WTC11 (cell line): ENCODE results near the gene DCAF6. TPM values are rescaled to one million over a fixed set of nuclear protein-coding genes. Genes with fewer than 3 reads are reported as not detected.

Experiments used
- ATAC-seq: fragments of 200-7000 bp; cut with Tn5 transposase; 2 replicates; pipeline ENCODE4 v1.10.0; 2021; ENCODE audit warnings: mild to moderate bottlenecking, moderate library complexity
- CTCF ChIA-PET: fragments of 300-600 bp; sonication (Branson Sonifier 250); formaldehyde crosslinking; loops from one replicate; lab custom pipeline; 2021; ENCODE audit warnings: antibody characterized with exemption; lab: Charles Lee
- POLR2A ChIA-PET: fragments of 350-600 bp; sonication (Branson Sonifier 250); formaldehyde crosslinking; loops from one replicate; lab custom pipeline; 2021; ENCODE audit warnings: antibody characterized with exemption; lab: Charles Lee
- DNase-seq: peaks from one replicate; pipeline ENCODE4 v3.0.0; 2021; ENCODE audit warnings: low spot score
- H3K27ac Mint-ChIP-seq: 2 replicates; pipeline ENCODE4 v1.8.0; 2021; ENCODE audit warnings: mixed read lengths
- H3K27me3 Mint-ChIP-seq: 2 replicates; pipeline ENCODE4 v1.8.0; 2021; ENCODE audit warnings: low read depth, mild to moderate bottlenecking, moderate library complexity, mixed read lengths
- H3K36me3 Mint-ChIP-seq: 2 replicates; pipeline ENCODE4 v1.8.0; 2021; ENCODE audit warnings: mixed read lengths
- H3K4me1 Mint-ChIP-seq: 2 replicates; pipeline ENCODE4 v1.8.0; 2022; ENCODE audit warnings: mixed read lengths
- H3K4me3 Mint-ChIP-seq: 2 replicates; pipeline ENCODE4 v1.8.0; 2021; ENCODE audit warnings: mild to moderate bottlenecking, moderate library complexity, mixed read lengths
- H3K9me3 Mint-ChIP-seq: 2 replicates; pipeline ENCODE4 v1.8.0; 2021; ENCODE audit warnings: mixed read lengths
- CREM ChIP-seq: sonication (generic); formaldehyde crosslinking; IDR thresholded peaks from 2 replicates; pipeline ENCODE4 v1.8.1; 2022; ENCODE audit warnings: mild to moderate bottlenecking, missing genetic modification reagents, moderate library complexity
- ETV6 ChIP-seq: sonication (generic); formaldehyde crosslinking; IDR thresholded peaks from 2 replicates; pipeline ENCODE4 v1.8.1; 2022; ENCODE audit warnings: mild to moderate bottlenecking, missing genetic modification reagents
- FOXJ3 ChIP-seq: sonication (generic); formaldehyde crosslinking; IDR thresholded peaks from 2 replicates; pipeline ENCODE4 v1.9.0; 2021; ENCODE audit warnings: missing genetic modification reagents, mild to moderate bottlenecking, borderline replicate concordance
- GABPB1 ChIP-seq: sonication (generic); formaldehyde crosslinking; IDR thresholded peaks from 2 replicates; pipeline ENCODE4 v1.8.1; 2023; ENCODE audit warnings: mild to moderate bottlenecking, missing genetic modification reagents
- GRHL2 ChIP-seq: fragments of 250-450 bp; sonication (Bioruptor Pico); IDR thresholded peaks from 2 replicates; pipeline ENCODE4 v1.8.0; 2022; ENCODE audit warnings: mild to moderate bottlenecking, moderate library complexity; ENCODE audit not compliant: insufficient replicate concordance, severe bottlenecking
- GTF2I ChIP-seq: fragments of 250-450 bp; sonication (Bioruptor Pico); conservative IDR thresholded peaks from 2 replicates; pipeline ENCODE4 v1.4.0; 2021; ENCODE audit warnings: mild to moderate bottlenecking
- HMGA2 ChIP-seq: fragments of 250-450 bp; sonication (Bioruptor Pico); IDR thresholded peaks from 2 replicates; pipeline ENCODE4 v1.4.0; 2021; ENCODE audit warnings: mild to moderate bottlenecking, moderate library complexity
- KAT7 ChIP-seq: sonication (generic); formaldehyde crosslinking; IDR thresholded peaks from 2 replicates; pipeline ENCODE4 v1.8.1; 2023; ENCODE audit warnings: missing genetic modification reagents, mild to moderate bottlenecking, borderline replicate concordance
- NFE2L1 ChIP-seq: sonication (generic); formaldehyde crosslinking; IDR thresholded peaks from 2 replicates; pipeline ENCODE4 v1.8.1; 2023; ENCODE audit warnings: missing genetic modification reagents
- OVOL2 ChIP-seq: fragments of 250-450 bp; sonication (Bioruptor Pico); IDR thresholded peaks from 2 replicates; pipeline ENCODE4 v1.9.0; 2021; ENCODE audit warnings: mild to moderate bottlenecking, borderline replicate concordance
- RELA ChIP-seq: sonication (generic); formaldehyde crosslinking; IDR thresholded peaks from 2 replicates; pipeline ENCODE4 v1.8.1; 2022; ENCODE audit warnings: missing genetic modification reagents, mild to moderate bottlenecking, borderline replicate concordance
- SP1 ChIP-seq: sonication (generic); formaldehyde crosslinking; conservative IDR thresholded peaks from 2 replicates; pipeline ENCODE4 v1.8.1; 2022; ENCODE audit warnings: missing genetic modification reagents
- TEAD4 ChIP-seq: sonication (generic); formaldehyde crosslinking; IDR thresholded peaks from 2 replicates; pipeline ENCODE4 v1.8.0; 2022; ENCODE audit warnings: mild to moderate bottlenecking, missing genetic modification reagents
- ZNF138 ChIP-seq: sonication (generic); formaldehyde crosslinking; conservative IDR thresholded peaks from 2 replicates; pipeline ENCODE4 v1.8.1; 2022; ENCODE audit warnings: mild to moderate bottlenecking, moderate library complexity, missing genetic modification reagents
- ZNF263 ChIP-seq: sonication (generic); formaldehyde crosslinking; IDR thresholded peaks from 2 replicates; pipeline ENCODE4 v1.8.1; 2022; ENCODE audit warnings: low read depth, mild to moderate bottlenecking, moderate library complexity, missing genetic modification reagents
- ZNF416 ChIP-seq: fragments of 250-450 bp; sonication (Bioruptor Pico); IDR thresholded peaks from 2 replicates; pipeline ENCODE4 v1.9.0; 2021; ENCODE audit warnings: mild to moderate bottlenecking, inconsistent platforms
- total RNA-seq: library from RNA; stranded (reverse); gene quantifications from 3 replicates; pipeline ENCODE4 v1.2.3, GENCODE V29; 2021
- TF ChIP-seq, protein P1 (sequence below): sonication (generic); formaldehyde crosslinking; IDR thresholded peaks from 2 replicates; pipeline ENCODE4 v1.8.1; 2023; ENCODE audit warnings: mild to moderate bottlenecking, missing genetic modification reagents, moderate library complexity
- TF ChIP-seq, protein P2 (sequence below): fragments of 250-450 bp; sonication (Bioruptor Pico); conservative IDR thresholded peaks from 2 replicates; pipeline ENCODE4 v1.9.0; 2021; ENCODE audit warnings: mild to moderate bottlenecking
- TF ChIP-seq, protein P3 (sequence below): sonication (generic); formaldehyde crosslinking; IDR thresholded peaks from 2 replicates; pipeline ENCODE4 v1.8.1; 2023; ENCODE audit warnings: mild to moderate bottlenecking, missing genetic modification reagents
- TF ChIP-seq, protein P4 (sequence below): sonication (generic); formaldehyde crosslinking; IDR thresholded peaks from 2 replicates; pipeline ENCODE4 v1.8.1; 2022; ENCODE audit warnings: mild to moderate bottlenecking, moderate library complexity, missing genetic modification reagents
- TF ChIP-seq, protein P5 (sequence below): sonication (generic); formaldehyde crosslinking; conservative IDR thresholded peaks from 2 replicates; pipeline ENCODE4 v1.8.1; 2022; ENCODE audit warnings: mild to moderate bottlenecking, missing genetic modification reagents

DCAF6 gene
- total RNA-seq, 1 experiment from 2014 or later = 13.5 TPM

DNA sequence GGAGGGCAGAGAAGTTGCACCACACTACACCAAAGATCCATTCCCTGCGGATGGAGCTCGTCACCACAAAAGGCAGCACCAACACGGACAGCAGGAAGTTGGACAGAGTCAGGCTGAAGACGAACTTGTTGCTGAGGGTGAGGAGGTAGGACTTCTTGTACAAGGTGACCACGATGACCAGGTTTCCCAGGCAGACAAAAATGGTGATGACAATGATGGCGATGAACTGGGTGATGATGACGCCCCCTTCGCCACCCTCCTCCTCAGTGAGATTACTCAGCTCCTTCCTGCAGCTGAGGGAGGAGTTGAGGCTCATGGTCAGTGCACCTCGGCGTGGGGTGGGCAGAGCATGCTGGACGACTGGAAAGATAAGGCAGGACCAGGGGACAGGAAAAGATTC is 168.1 kb downstream of the DCAF6 start:
- TF ChIP-seq ZNF138 (CRISPR knock-in tag) (no peak), HMGA2 (CRISPR knock-in tag) (no peak), NFE2L1 (CRISPR knock-in tag) (no peak), CREM (CRISPR knock-in tag) (no peak), GTF2I (CRISPR knock-in tag) (no peak), ZNF263 (CRISPR knock-in tag) (no peak), GABPB1 (no peak), ETV6 (CRISPR knock-in tag) (no peak), ZNF416 (no peak), TEAD4 (CRISPR knock-in tag) (no peak), RELA (CRISPR knock-in tag) (no peak)
- TF ChIP-seq, protein P1, sequence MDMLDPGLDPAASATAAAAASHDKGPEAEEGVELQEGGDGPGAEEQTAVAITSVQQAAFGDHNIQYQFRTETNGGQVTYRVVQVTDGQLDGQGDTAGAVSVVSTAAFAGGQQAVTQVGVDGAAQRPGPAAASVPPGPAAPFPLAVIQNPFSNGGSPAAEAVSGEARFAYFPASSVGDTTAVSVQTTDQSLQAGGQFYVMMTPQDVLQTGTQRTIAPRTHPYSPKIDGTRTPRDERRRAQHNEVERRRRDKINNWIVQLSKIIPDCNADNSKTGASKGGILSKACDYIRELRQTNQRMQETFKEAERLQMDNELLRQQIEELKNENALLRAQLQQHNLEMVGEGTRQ = no peak
- TF ChIP-seq, protein P2, sequence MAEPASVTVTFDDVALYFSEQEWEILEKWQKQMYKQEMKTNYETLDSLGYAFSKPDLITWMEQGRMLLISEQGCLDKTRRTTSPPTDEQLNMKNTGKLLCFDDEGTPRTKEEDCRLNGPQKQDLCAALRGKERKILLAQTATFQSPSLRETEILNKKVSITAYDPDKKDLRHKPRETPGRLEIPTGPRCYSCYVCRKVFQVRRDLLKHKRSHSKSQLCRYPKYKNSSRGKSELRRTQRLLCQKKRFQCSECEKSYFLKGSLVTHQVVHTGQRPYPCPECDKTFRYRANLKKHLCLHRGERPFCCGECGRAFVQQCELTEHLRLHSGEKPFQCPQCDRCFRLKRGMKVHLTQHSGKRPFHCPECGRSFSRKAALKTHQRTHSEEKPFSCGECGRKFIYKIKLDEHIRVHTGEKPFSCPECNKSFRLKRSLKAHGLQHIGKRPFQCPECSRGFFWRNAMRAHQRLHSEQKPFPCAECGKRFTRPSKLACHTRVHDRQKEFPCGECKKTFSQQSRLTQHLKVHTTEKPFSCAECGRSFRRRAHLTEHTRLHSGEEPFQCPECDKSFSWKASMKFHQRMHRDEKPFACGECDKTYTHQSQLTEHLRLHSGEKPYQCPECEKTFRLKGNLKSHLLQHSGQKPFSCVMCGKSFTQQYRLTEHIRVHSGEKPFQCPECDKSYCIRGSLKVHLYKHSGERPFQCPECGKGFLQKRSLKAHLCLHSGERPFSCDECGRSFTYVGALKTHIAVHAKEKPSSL (CRISPR knock-in tag) = no peak
- TF ChIP-seq, protein P3, sequence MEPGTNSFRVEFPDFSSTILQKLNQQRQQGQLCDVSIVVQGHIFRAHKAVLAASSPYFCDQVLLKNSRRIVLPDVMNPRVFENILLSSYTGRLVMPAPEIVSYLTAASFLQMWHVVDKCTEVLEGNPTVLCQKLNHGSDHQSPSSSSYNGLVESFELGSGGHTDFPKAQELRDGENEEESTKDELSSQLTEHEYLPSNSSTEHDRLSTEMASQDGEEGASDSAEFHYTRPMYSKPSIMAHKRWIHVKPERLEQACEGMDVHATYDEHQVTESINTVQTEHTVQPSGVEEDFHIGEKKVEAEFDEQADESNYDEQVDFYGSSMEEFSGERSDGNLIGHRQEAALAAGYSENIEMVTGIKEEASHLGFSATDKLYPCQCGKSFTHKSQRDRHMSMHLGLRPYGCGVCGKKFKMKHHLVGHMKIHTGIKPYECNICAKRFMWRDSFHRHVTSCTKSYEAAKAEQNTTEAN = no peak
- Mint-ChIP-seq H3K36me3 (no peaks in the 10 kb centered on the region), H3K4me1 (peaks cover 16% of the 10 kb centered on the region), H3K9me3 (no peaks in the 10 kb centered on the region), H3K4me3 (no peak overlapping the region), H3K27ac (peak overlapping the region; percentile 24; the same call in 1 of the 2 replicates), H3K27me3 (no peaks in the 10 kb centered on the region)
- ATAC-seq (no peak), DNase-seq (no peak)
- CTCF ChIA-PET = interaction anchor here (1.0 to 1.6 kb wide), 3 partner anchors 12 to 131 kb away, joined by 3 to 4 read pairs (median 3); no protein-coding TSS in a partner anchor
- POLR2A ChIA-PET = no interaction called here

DNA sequence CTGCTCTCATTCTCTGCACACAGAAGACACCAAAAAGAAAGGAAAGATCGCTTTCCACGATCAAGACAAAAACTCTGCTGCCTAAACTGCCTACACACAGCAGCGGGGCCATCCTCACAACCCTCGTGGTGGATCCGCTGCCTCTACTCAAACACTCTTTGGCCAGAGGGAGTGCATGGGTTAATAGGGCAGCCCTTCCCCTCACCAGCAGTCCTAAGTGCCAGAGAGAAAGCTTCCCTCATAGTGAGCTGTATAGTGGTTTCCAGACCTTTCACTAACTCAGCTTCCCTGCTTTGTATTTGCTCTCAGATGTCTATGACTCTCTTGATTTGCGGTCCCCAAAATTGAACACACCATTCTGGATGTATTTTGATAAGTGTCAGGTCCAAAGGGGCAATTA is 169.4 kb downstream of the DCAF6 start:
- peak; percentile 63 for ATAC-seq
- no peaks in the 10 kb centered on the region for H3K36me3 Mint-ChIP-seq
- CTCF ChIA-PET = interaction anchor here (0.7 to 2.1 kb wide), 2 partner anchors 13 to 24 kb away, joined by 3 to 15 read pairs; no protein-coding TSS in a partner anchor
- no peak overlapping the region for H3K4me3 Mint-ChIP-seq
- no peaks in the 10 kb centered on the region for H3K9me3 Mint-ChIP-seq
- DNase-seq = no peak
- TF ChIP-seq ZNF138 (CRISPR knock-in tag) (no peak), OVOL2 (no peak), GRHL2 (no peak), SP1 (no peak), NFE2L1 (CRISPR knock-in tag) (no peak), FOXJ3 (CRISPR knock-in tag) (no peak), KAT7 (CRISPR knock-in tag) (no peak)
- TF ChIP-seq, protein P4, sequence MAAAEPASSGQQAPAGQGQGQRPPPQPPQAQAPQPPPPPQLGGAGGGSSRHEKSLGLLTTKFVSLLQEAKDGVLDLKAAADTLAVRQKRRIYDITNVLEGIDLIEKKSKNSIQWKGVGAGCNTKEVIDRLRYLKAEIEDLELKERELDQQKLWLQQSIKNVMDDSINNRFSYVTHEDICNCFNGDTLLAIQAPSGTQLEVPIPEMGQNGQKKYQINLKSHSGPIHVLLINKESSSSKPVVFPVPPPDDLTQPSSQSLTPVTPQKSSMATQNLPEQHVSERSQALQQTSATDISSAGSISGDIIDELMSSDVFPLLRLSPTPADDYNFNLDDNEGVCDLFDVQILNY (CRISPR knock-in tag) = no peak
- TF ChIP-seq, protein P5, sequence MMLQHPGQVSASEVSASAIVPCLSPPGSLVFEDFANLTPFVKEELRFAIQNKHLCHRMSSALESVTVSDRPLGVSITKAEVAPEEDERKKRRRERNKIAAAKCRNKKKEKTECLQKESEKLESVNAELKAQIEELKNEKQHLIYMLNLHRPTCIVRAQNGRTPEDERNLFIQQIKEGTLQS (CRISPR knock-in tag) = no peak
- no peaks in the 10 kb centered on the region for H3K27me3 Mint-ChIP-seq
- peaks cover 17% of the 10 kb centered on the region for H3K4me1 Mint-ChIP-seq
- POLR2A ChIA-PET = no interaction called here
- no peak overlapping the region for H3K27ac Mint-ChIP-seq
